ENCODE data around the gene FOXL2NB.

FOXL2NB gene

DNA sequence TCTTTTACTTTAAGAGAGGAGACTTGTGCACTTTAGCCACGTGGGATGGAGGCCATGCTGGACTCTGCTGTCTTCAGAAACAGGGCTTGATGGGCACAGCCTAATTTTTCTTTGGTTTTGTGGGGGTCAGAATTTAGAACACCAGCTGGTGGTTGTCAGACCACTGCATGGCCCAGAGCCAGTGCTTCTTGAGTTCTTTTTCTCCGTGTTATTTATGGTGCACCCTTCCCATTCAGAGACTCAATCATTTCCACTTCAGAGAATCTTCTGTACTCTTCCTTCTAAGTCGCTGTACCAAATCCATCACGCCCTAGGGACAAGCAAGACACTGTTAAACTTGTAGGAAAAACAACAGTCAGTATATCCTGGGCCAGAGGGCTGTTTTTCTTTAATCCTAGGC lies 38.9 kb downstream of the FOXL2NB start:
- no peak overlapping the region for H3K4me3 ChIP-seq (ENCODE audit: low read depth, low read length)
- TF ChIP-seq, protein P1, sequence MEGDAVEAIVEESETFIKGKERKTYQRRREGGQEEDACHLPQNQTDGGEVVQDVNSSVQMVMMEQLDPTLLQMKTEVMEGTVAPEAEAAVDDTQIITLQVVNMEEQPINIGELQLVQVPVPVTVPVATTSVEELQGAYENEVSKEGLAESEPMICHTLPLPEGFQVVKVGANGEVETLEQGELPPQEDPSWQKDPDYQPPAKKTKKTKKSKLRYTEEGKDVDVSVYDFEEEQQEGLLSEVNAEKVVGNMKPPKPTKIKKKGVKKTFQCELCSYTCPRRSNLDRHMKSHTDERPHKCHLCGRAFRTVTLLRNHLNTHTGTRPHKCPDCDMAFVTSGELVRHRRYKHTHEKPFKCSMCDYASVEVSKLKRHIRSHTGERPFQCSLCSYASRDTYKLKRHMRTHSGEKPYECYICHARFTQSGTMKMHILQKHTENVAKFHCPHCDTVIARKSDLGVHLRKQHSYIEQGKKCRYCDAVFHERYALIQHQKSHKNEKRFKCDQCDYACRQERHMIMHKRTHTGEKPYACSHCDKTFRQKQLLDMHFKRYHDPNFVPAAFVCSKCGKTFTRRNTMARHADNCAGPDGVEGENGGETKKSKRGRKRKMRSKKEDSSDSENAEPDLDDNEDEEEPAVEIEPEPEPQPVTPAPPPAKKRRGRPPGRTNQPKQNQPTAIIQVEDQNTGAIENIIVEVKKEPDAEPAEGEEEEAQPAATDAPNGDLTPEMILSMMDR (IDR thresholded peaks at IDR 0.05; ENCODE audit: low read depth, low read length) = no peak

DNA sequence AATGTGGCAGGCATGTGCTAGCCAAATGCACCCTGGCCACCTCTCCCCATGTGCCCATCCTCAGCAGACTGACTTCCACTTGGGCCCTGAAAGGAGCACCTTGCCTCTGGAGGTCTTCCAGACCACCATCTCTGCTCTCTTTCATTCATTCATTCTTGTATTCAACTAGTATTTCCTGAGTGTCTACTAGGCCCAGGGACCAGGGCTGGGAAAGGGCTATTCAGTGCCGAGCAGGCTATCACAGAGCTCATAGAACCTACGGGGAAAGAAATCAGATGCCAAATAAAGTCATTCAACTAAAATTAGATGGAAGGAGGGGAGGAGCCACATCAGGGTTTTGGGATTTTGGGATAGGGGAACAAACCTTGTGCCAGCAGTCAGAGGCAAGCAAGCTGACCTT lies 40.2 kb downstream of the FOXL2NB start:
- H3K4me3 ChIP-seq (ENCODE audit: low read depth, low read length) = no peak overlapping the region
- TF ChIP-seq, protein P1 (IDR thresholded peaks at IDR 0.05; ENCODE audit: low read depth, low read length) = no peak

DNA sequence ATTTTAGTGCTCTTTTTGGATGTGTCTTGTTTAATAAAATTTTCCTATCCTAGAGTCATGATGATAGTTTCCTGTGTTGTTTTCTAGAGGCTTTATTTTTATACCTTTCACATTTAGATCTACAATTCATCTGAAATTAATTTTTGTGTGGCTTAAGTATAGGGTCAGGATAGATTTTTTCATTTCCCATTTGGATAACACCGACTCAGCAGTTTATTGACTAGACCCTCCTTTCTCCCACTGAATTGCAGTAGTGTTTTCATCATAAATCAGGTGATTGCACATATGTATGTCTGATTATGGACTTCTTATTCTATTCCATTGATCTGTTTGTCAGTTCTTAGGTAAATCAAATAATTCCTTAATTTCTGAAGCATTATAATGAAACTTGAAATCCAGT lies 48.7 kb downstream of the FOXL2NB start:
- TF ChIP-seq, protein P1 (IDR thresholded peaks at IDR 0.05; ENCODE audit: low read depth, low read length) = no peak
- no peak overlapping the region for H3K4me3 ChIP-seq (ENCODE audit: low read depth, low read length)
